NCI-H1092 (cell line): ENCODE data around the gene SLC9A3.

Experiments
- DNase-seq: peaks from one replicate; lab custom pipeline; 2025; lab: John Stamatoyannopoulos, UW

The SLC9A3 gene

GRCh38 chr5:554284-554988 is 30.2 kb upstream of the SLC9A3 start:
- DNase-seq = no peak

GRCh38 chr5:553874-554273 is 29.6 kb upstream of the SLC9A3 start:
- no peak for DNase-seq

- DNase-seq = no peak
Observed at GRCh38 chr5:551406-551805, 27.2 kb upstream of the SLC9A3 start.

GRCh38 chr5:549229-549628 is 25.0 kb upstream of the SLC9A3 start:
- no peak for DNase-seq

GRCh38 chr5:548256-548655 is 24.0 kb upstream of the SLC9A3 start:
- DNase-seq = no peak

- DNase-seq = no peak
Observed at GRCh38 chr5:547086-547924, 23.1 kb upstream of the SLC9A3 start.

GRCh38 chr5:546376-546908 is 22.2 kb upstream of the SLC9A3 start:
- no peak for DNase-seq

- no peak for DNase-seq
Observed at GRCh38 chr5:545641-546375, 21.6 kb upstream of the SLC9A3 start.

- no peak for DNase-seq
Observed at GRCh38 chr5:544675-545355, 20.6 kb upstream of the SLC9A3 start.

- DNase-seq = no peak
Observed at GRCh38 chr5:543755-544674, 19.8 kb upstream of the SLC9A3 start.

- DNase-seq = no peak
Observed at GRCh38 chr5:543351-543750, 19.1 kb upstream of the SLC9A3 start.

GRCh38 chr5:542319-543311 is 18.4 kb upstream of the SLC9A3 start:
- DNase-seq = no peak

GRCh38 chr5:541539-542318 is 17.5 kb upstream of the SLC9A3 start:
- DNase-seq = no peak

- DNase-seq = no peak
Observed at GRCh38 chr5:540906-541538, 16.8 kb upstream of the SLC9A3 start.

GRCh38 chr5:540071-540905 is 16.0 kb upstream of the SLC9A3 start:
- DNase-seq = no peak

- no peak for DNase-seq
Observed at GRCh38 chr5:539469-540070, 15.3 kb upstream of the SLC9A3 start.
